Activated naive CD8-positive, alpha-beta T cell treated with anti-CD3 and anti-CD28 coated beads, Interleukin-2, amount 10 ng/mL, durations not matched to agents 7 days and 5 days (primary cell): ENCODE measurements around the gene RNF223. TPM values are rescaled to one million over a fixed set of nuclear protein-coding genes. Genes with fewer than 3 reads are reported as not detected.
A peak's percentile ranks its signal among the peaks of the same experiment; 100 is the strongest.

Source experiments
- ATAC-seq: fragments of 150-1000 bp; cut with Tn5 transposase; one replicate; pipeline ENCODE4 v1.10.0; 2021; ENCODE audit warnings: low read depth, moderate library complexity
- POLR2A ChIA-PET: fragments of 350-600 bp; sonication (Branson Sonifier 250); formaldehyde crosslinking; loops from one replicate; lab custom pipeline; 2021; ENCODE audit warnings: antibody characterized with exemption; lab: Charles Lee
- DNase-seq: peaks from one replicate; pipeline ENCODE4 v3.0.0; 2021
- H3K27ac Mint-ChIP-seq: one replicate; pipeline ENCODE4 v1.8.0; 2022; ENCODE audit warnings: mild to moderate bottlenecking, mixed read lengths
- H3K27me3 Mint-ChIP-seq: one replicate; pipeline ENCODE4 v1.8.0; 2022; ENCODE audit warnings: mild to moderate bottlenecking, moderate library complexity, mixed read lengths
- H3K36me3 Mint-ChIP-seq: one replicate; pipeline ENCODE4 v1.8.0; 2021; ENCODE audit warnings: mild to moderate bottlenecking, mixed read lengths
- H3K4me1 Mint-ChIP-seq: one replicate; pipeline ENCODE4 v1.8.0; 2021; ENCODE audit warnings: mixed read lengths
- H3K4me3 Mint-ChIP-seq: one replicate; pipeline ENCODE4 v1.8.0; 2022; ENCODE audit warnings: mild to moderate bottlenecking, moderate library complexity, mixed read lengths
- H3K9me3 Mint-ChIP-seq: one replicate; pipeline ENCODE4 v1.8.0; 2021; ENCODE audit warnings: mixed read lengths
- total RNA-seq, 2 experiments: library from RNA; stranded (reverse); gene quantifications; one replicate each; pipeline ENCODE4 v1.2.3, GENCODE V29; 2021

Gene RNF223
- total RNA-seq, 2 experiments from 2014 or later: not detected

DNA sequence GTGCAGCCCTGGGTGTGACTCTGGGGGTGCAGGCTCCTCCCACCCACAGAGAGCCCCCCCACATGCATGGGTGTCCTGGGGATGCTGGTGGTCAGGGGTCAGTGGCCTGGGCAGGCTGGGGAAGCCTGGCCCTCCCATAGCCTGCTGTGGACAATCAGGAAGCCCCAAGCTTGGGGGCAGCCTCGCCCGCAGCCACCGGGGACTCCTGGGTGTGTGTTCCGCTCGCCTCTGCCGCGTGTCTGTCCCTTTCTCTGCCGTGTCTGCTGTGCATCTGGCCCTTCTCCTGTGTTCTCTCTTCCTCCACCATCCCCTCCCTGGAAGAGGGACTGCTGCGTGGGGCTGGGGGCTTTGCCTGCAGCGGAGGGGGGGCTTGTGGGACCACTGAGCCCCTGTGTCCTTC is 31.3 kb downstream of the RNF223 start:
- DNase-seq: no peak
- peaks cover 7% of the 10 kb centered on the region for H3K36me3 Mint-ChIP-seq
- POLR2A ChIA-PET: no interaction called here
- no peak overlapping the region for H3K4me3 Mint-ChIP-seq
- peaks cover 15% of the 10 kb centered on the region for H3K4me1 Mint-ChIP-seq
- no peaks in the 10 kb centered on the region for H3K9me3 Mint-ChIP-seq
- ATAC-seq: no peak
- no peaks in the 10 kb centered on the region for H3K27me3 Mint-ChIP-seq
- peak overlapping the region; percentile 70 for H3K27ac Mint-ChIP-seq

- DNase-seq (no peak), ATAC-seq (no peak)
- no peaks in the 10 kb centered on the region for H3K27me3 Mint-ChIP-seq
- H3K9me3 Mint-ChIP-seq: no peaks in the 10 kb centered on the region
- no peak overlapping the region for H3K4me3 Mint-ChIP-seq
- H3K4me1 Mint-ChIP-seq: peaks cover 15% of the 10 kb centered on the region
- POLR2A ChIA-PET: interaction anchor here (4.1 kb wide), 1 partner anchor 22 kb away, joined by 46 read pairs; no protein-coding TSS in a partner anchor
- peaks cover 7% of the 10 kb centered on the region for H3K36me3 Mint-ChIP-seq
- no peak overlapping the region for H3K27ac Mint-ChIP-seq
Observed at GRCh38 chr1:1041873-1042272, 32.2 kb downstream of the RNF223 start.

GRCh38 chr1:1041092-1041523 is 33.0 kb downstream of the RNF223 start:
- H3K27ac Mint-ChIP-seq: no peak overlapping the region
- H3K4me3 Mint-ChIP-seq: no peak overlapping the region
- DNase-seq (peak; percentile 61), ATAC-seq (no peak)
- H3K9me3 Mint-ChIP-seq: no peaks in the 10 kb centered on the region
- H3K27me3 Mint-ChIP-seq: no peaks in the 10 kb centered on the region
- peaks cover 15% of the 10 kb centered on the region for H3K4me1 Mint-ChIP-seq
- H3K36me3 Mint-ChIP-seq: peaks cover 7% of the 10 kb centered on the region
- POLR2A ChIA-PET: interaction anchor here (1.1 to 4.1 kb wide), 5 partner anchors 19 to 74 kb away, joined by 3 to 46 read pairs (median 26); partner anchors contain the start of genes ISG15 and PLEKHN1

- POLR2A ChIA-PET: interaction anchor here (1.1 to 4.1 kb wide), 7 partner anchors 19 to 233 kb away, joined by 3 to 46 read pairs (median 9); partner anchors contain the start of genes ISG15, PLEKHN1 and UBE2J2
- H3K9me3 Mint-ChIP-seq: no peaks in the 10 kb centered on the region
- H3K4me1 Mint-ChIP-seq: peaks cover 15% of the 10 kb centered on the region
- ATAC-seq: peak; percentile 91
- peak overlapping the region; percentile 80 for H3K27ac Mint-ChIP-seq
- H3K4me3 Mint-ChIP-seq: peak overlapping the region; percentile 89
- no peaks in the 10 kb centered on the region for H3K27me3 Mint-ChIP-seq
- peaks cover 7% of the 10 kb centered on the region for H3K36me3 Mint-ChIP-seq
- peak; percentile 88 for DNase-seq
Observed at GRCh38 chr1:1040004-1040991, 33.8 kb downstream of the RNF223 start.

- no peaks in the 10 kb centered on the region for H3K9me3 Mint-ChIP-seq
- peak overlapping the region; percentile 80 for H3K27ac Mint-ChIP-seq
- H3K27me3 Mint-ChIP-seq: no peaks in the 10 kb centered on the region
- POLR2A ChIA-PET: interaction anchor here (0.6 to 4.1 kb wide), 9 partner anchors 20 to 335 kb away, joined by 3 to 46 read pairs (median 4); partner anchors contain the start of genes ISG15 and UBE2J2
- peak overlapping the region; percentile 89 for H3K4me3 Mint-ChIP-seq
- peaks cover 4% of the 10 kb centered on the region for H3K36me3 Mint-ChIP-seq
- peaks cover 15% of the 10 kb centered on the region for H3K4me1 Mint-ChIP-seq
- DNase-seq: no peak
- peak; percentile 12 for ATAC-seq
Observed at GRCh38 chr1:1039145-1039910, 34.8 kb downstream of the RNF223 start.

DNA sequence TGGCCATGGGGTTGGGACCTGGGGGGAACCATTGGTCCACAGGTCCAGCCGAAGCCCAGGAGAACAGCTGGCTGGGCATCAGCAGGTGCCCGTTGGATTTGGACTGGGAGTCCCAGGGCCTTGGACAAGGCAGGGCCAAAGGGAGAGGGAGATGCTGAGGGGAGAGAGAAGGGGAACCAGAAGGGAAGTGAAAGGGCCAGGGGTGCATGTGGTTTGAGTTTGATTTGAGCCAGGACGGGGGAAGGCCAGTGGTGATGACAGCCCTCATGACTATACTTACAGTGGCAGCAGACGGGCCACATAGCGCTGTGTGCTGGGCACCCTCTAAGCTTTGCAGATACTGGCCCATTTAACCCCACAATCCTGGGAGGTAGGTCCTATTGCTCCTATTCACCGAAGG is 35.4 kb downstream of the RNF223 start:
- H3K27ac Mint-ChIP-seq: no peak overlapping the region
- no peak for DNase-seq
- H3K27me3 Mint-ChIP-seq: no peaks in the 10 kb centered on the region
- peaks cover 15% of the 10 kb centered on the region for H3K4me1 Mint-ChIP-seq
- peaks cover 4% of the 10 kb centered on the region for H3K36me3 Mint-ChIP-seq
- ATAC-seq: no peak
- no peaks in the 10 kb centered on the region for H3K9me3 Mint-ChIP-seq
- POLR2A ChIA-PET: interaction anchor here (0.9 to 4.1 kb wide), 5 partner anchors 20 to 72 kb away, joined by 4 to 46 read pairs (median 26); partner anchors contain the start of gene ISG15
- H3K4me3 Mint-ChIP-seq: peak overlapping the region; percentile 89

DNA sequence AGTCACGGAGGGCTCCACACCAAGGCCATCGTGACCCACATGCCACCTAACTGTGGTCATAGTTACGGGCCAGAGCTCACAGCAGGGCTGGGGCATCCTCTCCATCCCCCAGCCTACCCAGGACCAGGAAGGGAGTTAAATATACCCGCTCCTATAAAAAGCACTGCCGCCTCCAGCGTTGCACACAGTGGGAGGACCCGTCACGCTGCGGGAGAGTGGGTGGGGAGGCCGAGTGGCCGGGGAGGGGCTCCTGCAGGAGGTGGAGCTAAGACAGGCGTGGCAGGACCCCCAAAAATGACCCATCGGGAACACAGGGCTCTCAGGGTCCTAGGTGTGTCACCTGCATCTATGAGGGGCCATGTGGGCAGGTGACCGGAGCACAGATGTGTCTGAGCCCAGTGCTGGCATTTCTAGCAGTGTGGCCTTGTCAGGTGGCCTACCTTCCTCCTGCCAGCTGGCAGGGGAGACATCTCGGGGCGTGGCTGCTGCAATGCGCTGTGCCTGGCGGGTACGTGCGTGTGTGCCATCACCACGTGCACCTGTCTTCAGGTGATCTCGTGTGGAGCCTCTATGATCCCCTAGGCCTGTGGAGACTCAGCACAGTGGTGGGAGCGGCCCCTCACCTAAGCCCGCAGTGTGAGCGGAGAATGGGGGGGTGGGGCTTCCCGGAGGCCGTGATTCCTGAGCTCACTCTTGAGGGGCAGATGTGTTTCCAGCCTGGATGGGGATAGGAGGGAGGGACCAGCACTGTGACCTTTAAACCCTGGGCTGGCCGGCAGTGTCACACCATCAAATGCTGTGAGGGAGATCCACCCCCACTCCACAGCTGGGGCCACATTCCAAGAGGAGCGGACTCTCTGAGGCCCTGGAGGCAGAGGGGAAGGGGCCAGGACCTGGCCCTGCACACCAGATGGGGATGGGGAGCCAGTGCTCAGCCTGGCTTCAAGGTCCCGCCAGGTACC is 36.5 kb downstream of the RNF223 start:
- H3K4me1 Mint-ChIP-seq: peaks cover 15% of the 10 kb centered on the region
- POLR2A ChIA-PET: interaction anchor here (1.1 to 4.1 kb wide), 3 partner anchors 10 to 26 kb away, joined by 3 to 46 read pairs (median 26); no protein-coding TSS in a partner anchor
- ATAC-seq (no peak), DNase-seq (no peak)
- no peaks in the 10 kb centered on the region for H3K27me3 Mint-ChIP-seq
- H3K9me3 Mint-ChIP-seq: no peaks in the 10 kb centered on the region
- no peak overlapping the region for H3K4me3 Mint-ChIP-seq
- H3K27ac Mint-ChIP-seq: peak overlapping the region; percentile 48
- H3K36me3 Mint-ChIP-seq: no peaks in the 10 kb centered on the region

DNA sequence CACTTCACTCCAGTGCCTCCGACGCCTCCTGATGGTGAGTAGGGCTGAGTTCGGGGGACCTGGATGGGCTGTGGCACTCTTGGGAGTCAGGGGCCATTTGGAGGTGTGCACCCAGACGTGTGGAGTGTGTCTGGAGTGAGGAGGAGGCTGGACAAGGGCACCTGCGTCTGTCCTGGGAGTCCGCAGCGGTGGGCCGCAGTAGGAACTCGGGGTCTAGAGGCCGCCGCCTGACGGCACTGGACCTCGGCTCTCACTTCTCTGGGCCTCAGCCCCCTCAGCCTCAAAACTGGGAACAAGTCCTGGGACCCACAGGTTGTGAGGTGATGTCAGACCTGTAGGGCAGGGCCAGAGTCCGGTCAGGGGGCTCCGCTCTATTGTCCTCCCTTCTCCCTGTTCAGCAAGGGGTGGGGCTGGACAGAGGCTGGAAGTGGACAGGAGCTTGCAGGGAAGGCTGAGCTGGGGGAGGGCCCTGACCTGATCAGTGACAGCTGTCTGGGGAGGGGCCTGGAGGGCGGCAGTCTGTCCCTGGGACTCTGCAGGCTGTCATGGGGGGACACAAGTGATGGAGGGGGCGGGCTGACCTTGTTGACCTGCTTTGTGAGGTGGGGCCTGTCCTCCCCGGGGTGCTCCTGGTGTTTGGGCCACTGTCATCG is 38.7 kb downstream of the RNF223 start:
- Mint-ChIP-seq H3K27me3 (no peaks in the 10 kb centered on the region), H3K4me1 (peaks cover 20% of the 10 kb centered on the region), H3K27ac (peak overlapping the region; percentile 31), H3K9me3 (no peaks in the 10 kb centered on the region), H3K4me3 (no peak overlapping the region), H3K36me3 (no peaks in the 10 kb centered on the region)
- ATAC-seq (no peak), DNase-seq (no peak)
- POLR2A ChIA-PET: interaction anchor here (1.4 kb wide), 1 partner anchor 22 kb away, joined by 4 read pairs; the partner anchor contains the start of gene ISG15

DNA sequence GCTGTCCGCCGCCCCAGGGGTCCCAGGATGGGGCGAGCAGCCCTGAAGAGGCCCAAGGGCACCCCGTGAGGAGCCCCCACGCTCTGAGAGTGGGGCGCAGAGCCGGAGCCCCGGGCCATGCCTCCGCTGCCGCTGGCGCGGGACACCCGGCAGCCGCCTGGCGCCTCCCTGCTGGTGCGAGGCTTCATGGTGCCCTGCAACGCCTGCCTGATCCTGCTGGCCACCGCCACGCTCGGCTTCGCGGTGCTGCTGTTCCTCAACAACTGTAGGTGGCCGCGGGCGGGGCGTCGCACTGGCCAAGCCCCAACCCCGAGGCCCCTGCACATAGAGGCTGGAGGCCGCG is 39.7 kb downstream of the RNF223 start:
- peak overlapping the region; percentile 65 for H3K4me3 Mint-ChIP-seq
- H3K9me3 Mint-ChIP-seq: no peaks in the 10 kb centered on the region
- POLR2A ChIA-PET: interaction anchor here (1.6 to 2.7 kb wide), 2 partner anchors 21 to 29 kb away, joined by 4 to 18 read pairs; no protein-coding TSS in a partner anchor
- H3K4me1 Mint-ChIP-seq: peaks cover 16% of the 10 kb centered on the region
- no peaks in the 10 kb centered on the region for H3K36me3 Mint-ChIP-seq
- H3K27ac Mint-ChIP-seq: no peak overlapping the region
- no peaks in the 10 kb centered on the region for H3K27me3 Mint-ChIP-seq
- ATAC-seq: no peak
- no peak for DNase-seq

DNA sequence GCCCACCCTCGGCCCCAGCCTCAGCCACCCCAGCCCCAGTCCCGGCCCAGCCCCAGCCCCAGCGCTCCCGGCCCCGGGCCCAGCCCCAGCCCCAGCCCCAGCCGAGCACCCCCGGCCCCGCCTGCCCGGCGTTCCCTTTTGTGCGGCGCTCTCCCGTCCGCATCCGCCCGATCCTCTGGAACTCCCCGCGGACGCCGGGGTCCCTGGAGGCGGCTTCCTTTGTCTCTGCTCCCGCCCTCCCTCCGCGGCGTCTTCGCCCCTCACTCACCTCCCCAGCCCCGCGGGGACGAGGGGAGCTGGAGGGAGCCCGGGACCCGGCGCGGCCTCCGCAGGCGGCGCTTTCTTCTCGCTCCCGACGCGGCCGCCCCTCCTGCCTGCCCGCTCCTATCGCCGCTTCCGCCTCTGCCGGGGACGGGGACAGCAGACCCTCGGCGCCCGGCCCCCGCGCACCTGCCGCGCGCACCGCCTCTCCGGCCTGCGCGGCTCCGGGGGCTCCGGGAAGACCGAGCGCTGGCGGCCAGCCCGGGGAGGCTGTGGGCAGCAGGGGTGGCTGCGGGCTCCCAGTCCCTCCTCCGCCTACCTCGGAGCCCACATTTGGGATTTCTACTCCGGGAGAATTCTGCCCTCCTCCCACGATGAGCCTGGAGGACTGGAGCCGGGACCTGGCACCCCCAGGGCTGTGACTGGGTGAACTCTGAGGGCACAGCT is 40.2 kb downstream of the RNF223 start:
- Mint-ChIP-seq H3K36me3 (no peaks in the 10 kb centered on the region), H3K27ac (no peak overlapping the region), H3K4me3 (peak overlapping the region; percentile 65), H3K27me3 (no peaks in the 10 kb centered on the region), H3K4me1 (peaks cover 11% of the 10 kb centered on the region), H3K9me3 (no peaks in the 10 kb centered on the region)
- peak; percentile 61 for DNase-seq
- no peak for ATAC-seq
- POLR2A ChIA-PET: interaction anchor here (1.0 to 2.7 kb wide), 7 partner anchors 15 to 83 kb away, joined by 3 to 18 read pairs (median 4); partner anchors contain the start of gene ISG15

DNA sequence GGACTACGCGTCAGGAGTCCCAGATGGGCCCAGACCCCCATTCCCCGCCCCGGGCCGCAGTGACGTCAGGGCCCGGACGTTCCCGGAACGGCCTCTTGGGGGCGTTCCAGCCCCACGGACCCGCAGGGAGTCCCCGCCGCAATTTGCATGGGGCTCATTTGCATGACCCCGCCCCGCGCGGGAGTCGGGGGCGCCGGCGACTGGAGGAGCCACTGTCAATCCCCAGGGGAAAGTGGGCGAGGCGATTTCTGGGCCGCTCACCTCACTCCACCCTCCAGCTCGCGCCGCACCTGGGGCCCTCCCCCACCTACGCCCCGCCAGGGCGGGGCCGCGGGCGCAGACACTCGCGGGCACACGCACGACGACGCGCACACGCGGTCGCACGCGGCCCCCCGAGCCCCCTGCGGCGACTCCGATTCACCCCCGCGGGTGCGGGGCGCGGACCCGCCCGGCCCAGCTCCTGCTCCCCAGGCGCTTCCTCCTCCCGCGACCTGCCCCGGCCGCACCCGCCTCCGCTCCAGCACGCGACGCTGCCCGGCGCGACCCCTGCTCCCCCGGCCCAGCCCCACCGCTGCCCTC is 41.0 kb downstream of the RNF223 start:
- H3K27me3 Mint-ChIP-seq: no peaks in the 10 kb centered on the region

More for the DNA sequence above, 41.0 kb downstream of the RNF223 start:
- Mint-ChIP-seq H3K9me3 (no peaks in the 10 kb centered on the region), H3K4me1 (peaks cover 4% of the 10 kb centered on the region), H3K4me3 (no peak overlapping the region), H3K27ac (no peak overlapping the region), H3K36me3 (no peaks in the 10 kb centered on the region)
- ATAC-seq (peak; percentile 92), DNase-seq (peak; percentile 96)
- POLR2A ChIA-PET: interaction anchor here (1.0 to 2.7 kb wide), 7 partner anchors 14 to 84 kb away, joined by 3 to 18 read pairs (median 4); partner anchors contain the start of gene ISG15
